OCI-LY1 (cell line): Measurements from ENCODE around the gene UNC5B.
"Not testable (repeated sequence)": the region's sequence is repeated elsewhere in the genome, so short reads cannot be mapped to it uniquely, and the experiment has no call there.

Source experiments
- H2AFZ ChIP-seq: fragments of 200-600 bp; sonication (generic), shearing (Covaris generic); 2 replicates; pipeline ENCODE4 v1.6.0; 2014; ENCODE audit warnings: antibody characterized with exemption, mild to moderate bottlenecking, low read length
- H3F3A ChIP-seq: fragments of 200-600 bp; sonication (generic), shearing (Covaris generic); 2 replicates; pipeline ENCODE4 v1.6.0; 2014; ENCODE audit warnings: mild to moderate bottlenecking, antibody characterized with exemption, low read length, moderate library complexity; ENCODE audit not compliant: insufficient read depth
- H3K27ac ChIP-seq: fragments of 200-600 bp; sonication (generic); 2 replicates; pipeline ENCODE4 v1.5.1; 2014; ENCODE audit warnings: low read length, mixed run types, mild to moderate bottlenecking, low read depth; ENCODE audit not compliant: poor library complexity, severe bottlenecking
- H3K27me3 ChIP-seq: fragments of 200-600 bp; sonication (generic); 2 replicates; pipeline ENCODE4 v1.6.0; 2014; ENCODE audit warnings: antibody characterized with exemption, mild to moderate bottlenecking, low read length, moderate library complexity; ENCODE audit not compliant: insufficient read depth
- H3K36me3 ChIP-seq: fragments of 200-600 bp; sonication (generic); 2 replicates; pipeline ENCODE4 v1.6.1; 2014; ENCODE audit warnings: mild to moderate bottlenecking, antibody characterized with exemption, low read length, moderate library complexity, mixed read lengths; ENCODE audit not compliant: insufficient read depth
- H3K4me1 ChIP-seq: fragments of 200-600 bp; sonication (generic); 2 replicates; pipeline ENCODE4 v1.5.1; 2014; ENCODE audit warnings: mild to moderate bottlenecking, low read length, moderate library complexity; ENCODE audit not compliant: insufficient read depth, severe bottlenecking
- H3K4me2 ChIP-seq: fragments of 200-600 bp; sonication (generic), shearing (Covaris generic); 2 replicates; pipeline ENCODE4 v1.6.1; 2014; ENCODE audit warnings: low read length
- H3K4me3 ChIP-seq: fragments of 200-600 bp; sonication (generic); 2 replicates; pipeline ENCODE4 v1.5.1; 2014; ENCODE audit warnings: low read length, low read depth, mild to moderate bottlenecking, mixed read lengths; ENCODE audit not compliant: poor library complexity, severe bottlenecking
- H3K79me2 ChIP-seq: fragments of 200-600 bp; shearing (Covaris generic); 2 replicates; pipeline ENCODE4 v1.6.1; 2016; ENCODE audit warnings: mixed run types, low read length, mixed read lengths; ENCODE audit not compliant: insufficient read depth
- H3K9ac ChIP-seq: fragments of 200-600 bp; sonication (generic), shearing (Covaris generic); 2 replicates; pipeline ENCODE4 v1.6.1; 2014; ENCODE audit warnings: mild to moderate bottlenecking, low read length, mixed read lengths
- H3K9me2 ChIP-seq: fragments of 200-600 bp; sonication (generic), shearing (Covaris generic); 2 replicates; pipeline ENCODE4 v1.6.1; 2014; ENCODE audit warnings: low read depth, mild to moderate bottlenecking, low read length, mixed read lengths
- H3K9me3 ChIP-seq: fragments of 200-600 bp; shearing (Covaris generic); 2 replicates; pipeline ENCODE4 v1.6.1; 2014; ENCODE audit warnings: low read length, mixed read lengths
- H4K20me1 ChIP-seq: fragments of 200-600 bp; sonication (generic), shearing (Covaris generic); 2 replicates; pipeline ENCODE4 v1.6.0; 2016; ENCODE audit warnings: mild to moderate bottlenecking, low read length; ENCODE audit not compliant: insufficient read depth
- CTCF ChIP-seq: fragments of 200-600 bp; sonication (generic), shearing (Covaris generic); IDR thresholded peaks from 2 replicates; pipeline ENCODE4 v1.5.1; 2017; ENCODE audit warnings: mild to moderate bottlenecking, antibody characterized with exemption, low read length, moderate library complexity, mixed read lengths
- EZH2 ChIP-seq: fragments of 200-600 bp; sonication (generic), shearing (Covaris generic); IDR thresholded peaks from 2 replicates; pipeline ENCODE4 v1.8.0; 2017; ENCODE audit warnings: borderline replicate concordance, mixed run types, mild to moderate bottlenecking, antibody characterized with exemption, low read length, moderate library complexity, mixed read lengths

Gene UNC5B

GRCh38 chr10:71296086-71296485, 83.7 kb downstream of the UNC5B start:
- no peak overlapping the region for H3K4me3 ChIP-seq
- no peaks in the 10 kb centered on the region for H3K9me2 ChIP-seq
- H2AFZ ChIP-seq, result no peak overlapping the region
- H3K79me2 ChIP-seq, result no peaks in the 10 kb centered on the region
- no peaks in the 10 kb centered on the region for H3K4me1 ChIP-seq
- no peaks in the 10 kb centered on the region for H3K9me3 ChIP-seq
- no peak overlapping the region for H3K9ac ChIP-seq
- H3K27me3 ChIP-seq, result no peaks in the 10 kb centered on the region
- H3K27ac ChIP-seq, result no peak overlapping the region
- H3F3A ChIP-seq, result no peaks in the 10 kb centered on the region
- H3K36me3 ChIP-seq, result no peaks in the 10 kb centered on the region
- H3K4me2 ChIP-seq, result no peak overlapping the region
- no peak for TF ChIP-seq EZH2
- no peak for TF ChIP-seq CTCF
- H4K20me1 ChIP-seq, result no peaks in the 10 kb centered on the region

- not testable (repeated sequence) for H3K9ac ChIP-seq, H3K4me2 ChIP-seq, H2AFZ ChIP-seq, H3K4me3 ChIP-seq, H3K36me3 ChIP-seq, H3K9me3 ChIP-seq, H3K79me2 ChIP-seq, H4K20me1 ChIP-seq, H3K9me2 ChIP-seq, H3K27me3 ChIP-seq, H3K27ac ChIP-seq, H3F3A ChIP-seq, H3K4me1 ChIP-seq
Measured at GRCh38 chr10:71296811-71297210, 84.4 kb downstream of the UNC5B start.

GRCh38 chr10:71297343-71297742, 85.0 kb downstream of the UNC5B start:
- Histone ChIP-seq H3K9me2 (no peaks in the 10 kb centered on the region), H3K4me3 (no peak overlapping the region), H3K27ac (no peak overlapping the region), H3K79me2 (no peaks in the 10 kb centered on the region), H3K4me1 (no peaks in the 10 kb centered on the region), H3F3A (no peaks in the 10 kb centered on the region), H3K9ac (no peak overlapping the region), H3K9me3 (no peaks in the 10 kb centered on the region), H3K27me3 (no peaks in the 10 kb centered on the region), H3K36me3 (no peaks in the 10 kb centered on the region), H4K20me1 (no peaks in the 10 kb centered on the region), H2AFZ (no peak overlapping the region), H3K4me2 (no peak overlapping the region)
- TF ChIP-seq EZH2 (no peak), CTCF (no peak)

- TF ChIP-seq CTCF (no peak), EZH2 (no peak)
- Histone ChIP-seq H3K9ac (no peak overlapping the region), H3K36me3 (no peaks in the 10 kb centered on the region), H2AFZ (no peak overlapping the region), H3K9me3 (no peaks in the 10 kb centered on the region), H3K9me2 (no peaks in the 10 kb centered on the region), H3K27me3 (no peaks in the 10 kb centered on the region; the same call in 1 of the 2 replicates), H3K4me1 (no peaks in the 10 kb centered on the region), H3K4me2 (no peak overlapping the region), H3K4me3 (no peak overlapping the region), H3K27ac (no peak overlapping the region), H3F3A (no peaks in the 10 kb centered on the region), H4K20me1 (no peaks in the 10 kb centered on the region), H3K79me2 (no peaks in the 10 kb centered on the region)
Measured at GRCh38 chr10:71299071-71299785, 86.9 kb downstream of the UNC5B start.
